Omental fat pad (tissue), 4 donors: Measurements from ENCODE around the gene C12orf75. TPM values are rescaled to one million over a fixed set of nuclear protein-coding genes. Genes with fewer than 3 reads are reported as not detected.

ENCODE experiments used
- ATAC-seq: fragments of 150-250 bp; one replicate; pipeline ENCODE4 v1.9.1; 2016; ENCODE audit warnings: mild to moderate bottlenecking, moderate library complexity; ENCODE audit not compliant: low FRiP score
- DNase-seq: peaks from one replicate; pipeline ENCODE4 v3.0.0-alpha.2; 2019; ENCODE audit warnings: low spot score
- CTCF ChIP-seq, 3 donors: fragments of 450-650 bp; IDR thresholded peaks; one replicate each; pipeline ENCODE4 v1.5.1; 2016 to 2017; ENCODE audit warnings: antibody characterized with exemption in 3 of 3, mild to moderate bottlenecking in 3 of 3, moderate library complexity in 2 of 3
- total RNA-seq, 4 donors: library from RNA; depleted of rRNA; stranded (reverse); fragments of >200 nt; gene quantifications; one replicate each; pipeline ENCODE4 v1.1.0, GENCODE V29; 2016

The C12orf75 gene
- total RNA-seq, 4 donors from 2014 or later, result 3.5 to 7.0 (median 3.8) TPM

GRCh38 chr12:105382771-105383622, 52.5 kb downstream of the C12orf75 start:
- peak; percentile 68 for ATAC-seq
- peak in 1 of 3 donors; percentile 59 for TF ChIP-seq CTCF (IDR thresholded peaks at IDR 0.05)
- DNase-seq, result no peak

GRCh38 chr12:105384220-105384619, 53.7 kb downstream of the C12orf75 start:
- DNase-seq (no peak), ATAC-seq (no peak)
- no peak for TF ChIP-seq CTCF (IDR thresholded peaks at IDR 0.05)

DNA sequence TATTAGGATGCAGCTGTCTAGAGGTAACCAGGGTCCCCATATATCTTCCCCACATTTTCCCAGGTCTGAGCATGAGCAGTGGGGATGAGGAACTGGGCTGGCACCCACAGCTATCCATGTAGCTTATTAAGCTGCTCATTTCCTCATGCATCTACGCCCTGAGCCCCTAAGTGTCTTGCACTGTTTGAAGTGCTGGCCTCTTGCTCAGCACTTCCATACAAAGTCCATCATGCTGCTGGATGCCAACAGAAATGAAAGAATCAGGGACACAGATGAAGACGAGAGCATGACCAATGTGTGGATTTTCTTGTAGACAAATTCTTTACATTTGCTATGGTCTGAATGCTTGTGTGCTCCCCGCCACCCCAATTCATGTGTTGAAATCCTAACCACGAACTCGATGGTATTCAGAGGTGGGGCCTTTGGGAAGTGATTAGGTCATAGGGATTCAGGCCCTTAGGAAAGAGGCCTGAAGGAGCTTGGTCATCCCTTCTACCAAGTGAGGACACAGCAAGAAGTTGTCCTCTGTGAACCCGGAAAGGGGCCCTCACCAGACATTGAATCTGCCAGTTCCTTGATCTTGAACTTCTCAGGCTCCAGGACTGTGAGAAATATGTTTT, 54.5 kb downstream of the C12orf75 start:
- no peak for DNase-seq
- ATAC-seq, result no peak
- TF ChIP-seq CTCF (IDR thresholded peaks at IDR 0.05), result no peak

GRCh38 chr12:105386431-105386830, 55.9 kb downstream of the C12orf75 start:
- DNase-seq (no peak), ATAC-seq (no peak)
- no peak for TF ChIP-seq CTCF (IDR thresholded peaks at IDR 0.05)

GRCh38 chr12:105391231-105391630, 60.7 kb downstream of the C12orf75 start:
- no peak for TF ChIP-seq CTCF (IDR thresholded peaks at IDR 0.05)
- DNase-seq (no peak), ATAC-seq (no peak)

GRCh38 chr12:105393587-105393986, 63.1 kb downstream of the C12orf75 start:
- ATAC-seq, result no peak
- TF ChIP-seq CTCF (IDR thresholded peaks at IDR 0.05), result no peak
- no peak for DNase-seq

GRCh38 chr12:105396024-105396423, 65.5 kb downstream of the C12orf75 start:
- TF ChIP-seq CTCF (IDR thresholded peaks at IDR 0.05), result no peak
- no peak for ATAC-seq
- DNase-seq, result no peak
